GM12891 (cell line): ENCODE results near the gene ST6GALNAC3.

Source experiments
- POLR2A ChIP-seq: IDR thresholded peaks from 2 replicates; pipeline ENCODE4 v1.6.1; 2011; ENCODE audit warnings: low read depth, low read length, control low read depth
- POLR2AphosphoS5 ChIP-seq: IDR thresholded peaks from 2 replicates; pipeline ENCODE4 v1.6.1; 2011; ENCODE audit warnings: low read depth, low read length, control low read depth

DNA sequence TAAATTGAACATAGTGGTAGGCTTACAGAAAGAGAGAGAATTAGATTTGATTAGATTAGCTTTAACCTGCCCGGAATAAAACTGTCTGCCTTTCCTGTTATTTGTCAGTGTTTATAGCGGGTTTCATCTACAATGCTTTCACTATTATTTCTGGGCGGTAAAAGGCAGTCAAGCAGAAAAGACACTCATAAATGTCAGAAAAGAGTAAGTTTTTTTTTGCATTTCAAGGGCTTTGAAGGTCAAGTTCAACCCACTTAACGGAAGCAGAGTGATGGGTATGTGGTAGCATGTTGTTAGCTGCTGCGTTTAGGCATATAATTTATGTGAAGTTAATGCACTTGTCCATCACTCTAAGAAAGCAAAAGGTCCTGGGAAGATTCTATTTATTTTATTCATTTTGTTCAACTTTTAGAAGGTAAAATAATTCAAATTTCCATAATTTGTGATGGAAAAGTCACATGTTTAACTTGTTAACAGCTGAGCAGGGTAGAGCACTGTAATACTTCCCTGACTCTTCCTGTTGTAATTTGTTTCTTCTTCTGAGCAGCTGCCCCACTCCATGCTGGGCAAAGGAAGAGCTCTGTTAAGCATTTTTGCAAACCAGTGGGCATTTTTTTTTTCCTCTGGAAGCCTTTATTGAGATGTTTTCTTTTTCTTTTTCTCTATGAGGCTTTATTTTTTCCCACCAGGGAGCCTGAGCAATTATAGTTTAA lies 220.1 kb downstream of the ST6GALNAC3 start:
- TF ChIP-seq POLR2A: no peak
- TF ChIP-seq POLR2AphosphoS5: no peak
